HT1080 (cell line): ENCODE data around the gene ITGA6. TPM values are rescaled to one million over a fixed set of nuclear protein-coding genes. Genes with fewer than 3 reads are reported as not detected.
"Not testable (repeated sequence)": the region's sequence is repeated elsewhere in the genome, so short reads cannot be mapped to it uniquely, and the experiment has no call there.

Experiments
- DNase-seq: peaks from one replicate; pipeline ENCODE4 v3.0.0-alpha.2; 2015; ENCODE audit warnings: low read depth
- total RNA-seq: library from RNA; depleted of rRNA; stranded (reverse); fragments of >200 nt; shearing (Covaris generic); gene quantifications from 2 replicates; pipeline ENCODE4 v1.2.3, GENCODE V29; 2014

ITGA6 gene
- total RNA-seq, 1 experiment from 2014 or later, result 345 TPM

- DNase-seq, result no peak
These were observed 86.7 kb downstream of the ITGA6 start for GRCh38 chr2:172513935-172514586.

DNA sequence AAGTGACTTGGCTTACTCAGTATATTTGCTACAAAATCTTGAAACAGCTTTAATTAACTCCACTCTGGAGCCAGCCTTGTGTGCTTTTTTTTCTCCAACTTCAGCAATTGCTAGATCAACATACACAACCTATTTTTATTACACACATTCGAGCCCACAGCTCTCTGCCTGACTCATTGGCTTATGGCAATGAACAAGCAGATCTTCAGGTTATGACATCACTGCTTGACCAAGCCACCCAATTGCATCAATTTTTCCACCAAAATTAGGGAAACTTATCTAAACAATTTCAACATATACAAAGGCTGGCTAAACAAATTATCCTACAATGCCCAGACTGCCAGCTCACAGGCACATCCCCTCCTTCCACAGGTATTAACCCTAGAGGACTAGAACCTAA lies 88.9 kb downstream of the ITGA6 start:
- peak; percentile 43 for DNase-seq

GRCh38 chr2:172518995-172519394 lies 91.6 kb downstream of the ITGA6 start:
- DNase-seq, result no peak

GRCh38 chr2:172525601-172526000 lies 98.2 kb downstream of the ITGA6 start:
- DNase-seq, result no peak

- no peak for DNase-seq
These were observed 103.9 kb downstream of the ITGA6 start for GRCh38 chr2:172531309-172531708.

GRCh38 chr2:172532461-172532860 lies 105.1 kb downstream of the ITGA6 start:
- not testable (repeated sequence) for DNase-seq

DNA sequence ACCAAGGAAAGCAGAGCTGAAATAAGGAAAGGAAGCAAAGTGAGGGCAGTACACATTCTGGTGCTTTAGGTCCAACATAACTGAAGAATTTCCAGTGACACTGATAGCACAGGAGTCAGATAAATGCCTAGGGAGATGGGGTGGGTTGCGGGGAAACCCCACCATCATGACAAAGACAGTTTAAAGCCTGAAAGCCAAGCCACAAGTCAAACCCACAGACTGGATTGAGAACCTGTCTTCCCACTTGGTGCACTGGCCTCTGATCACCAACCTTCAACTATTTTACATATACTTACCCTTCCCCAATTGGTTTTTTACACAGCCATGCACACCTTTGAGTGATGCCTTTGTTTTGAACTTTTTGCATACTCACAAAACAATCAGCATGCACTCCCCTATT lies 106.3 kb downstream of the ITGA6 start:
- DNase-seq, result no peak

GRCh38 chr2:172535119-172535518 lies 107.7 kb downstream of the ITGA6 start:
- DNase-seq, result no peak

DNA sequence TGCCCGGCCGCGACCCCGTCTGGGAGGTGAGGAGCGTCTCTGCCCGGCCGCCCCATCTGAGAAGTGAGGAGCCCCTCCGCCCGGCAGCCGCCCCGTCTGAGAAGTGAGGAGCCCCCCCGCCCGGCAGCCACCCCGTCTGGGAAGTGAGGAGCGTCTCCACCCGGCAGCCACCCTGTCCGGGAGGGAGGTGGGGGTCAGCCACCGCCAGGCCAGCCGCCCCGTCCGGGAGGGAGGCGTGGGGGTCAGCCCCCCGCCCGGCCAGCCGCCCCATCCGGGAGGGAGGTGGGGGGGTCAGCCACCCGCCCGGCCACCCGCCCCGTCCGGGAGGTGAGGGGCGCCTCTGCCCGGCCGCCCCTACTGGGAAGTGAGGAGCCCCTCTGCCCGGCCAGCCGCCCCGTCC lies 110.5 kb downstream of the ITGA6 start:
- not testable (repeated sequence) for DNase-seq

GRCh38 chr2:172539767-172540166 lies 112.4 kb downstream of the ITGA6 start:
- DNase-seq, result no peak

DNA sequence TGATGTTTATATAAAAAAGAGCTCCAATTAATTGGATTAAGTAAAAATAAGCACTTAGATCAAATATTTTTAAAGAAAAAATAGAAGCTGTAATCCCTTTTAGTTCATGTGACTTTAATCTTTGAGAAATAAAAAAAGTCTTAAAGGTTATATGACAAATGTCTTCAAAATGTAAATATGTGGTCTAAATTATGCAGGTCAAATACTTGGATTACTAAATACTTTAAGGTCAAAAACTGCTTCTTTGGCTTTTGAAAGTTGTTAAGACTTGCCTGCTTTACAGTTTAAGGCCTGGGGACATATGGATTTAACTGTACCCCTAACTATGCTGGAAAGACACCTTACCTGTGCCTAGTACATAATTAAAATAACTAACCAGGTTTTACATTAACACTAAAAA lies 113.0 kb downstream of the ITGA6 start:
- no peak for DNase-seq

GRCh38 chr2:172545408-172546075 lies 118.2 kb downstream of the ITGA6 start:
- DNase-seq, result no peak

- DNase-seq, result no peak
These were observed 121.7 kb downstream of the ITGA6 start for GRCh38 chr2:172549131-172549530.

- not testable (repeated sequence) for DNase-seq
These were observed 122.4 kb downstream of the ITGA6 start for GRCh38 chr2:172549802-172550201.

- no peak for DNase-seq
These were observed 123.0 kb downstream of the ITGA6 start for GRCh38 chr2:172550419-172550818.

- no peak for DNase-seq
These were observed 123.9 kb downstream of the ITGA6 start for GRCh38 chr2:172551271-172551670.

GRCh38 chr2:172552547-172553291 lies 125.3 kb downstream of the ITGA6 start:
- peak; percentile 80 for DNase-seq

GRCh38 chr2:172554352-172555271 lies 127.2 kb downstream of the ITGA6 start:
- no peak for DNase-seq

GRCh38 chr2:172555272-172555521 lies 127.8 kb downstream of the ITGA6 start:
- DNase-seq, result no peak
